GDM1 (cell line): Measurements from ENCODE around the gene TMEM201.

Experiments
- DNase-seq: peaks from one replicate; lab custom pipeline; 2025; lab: John Stamatoyannopoulos, UW

Gene TMEM201

DNA sequence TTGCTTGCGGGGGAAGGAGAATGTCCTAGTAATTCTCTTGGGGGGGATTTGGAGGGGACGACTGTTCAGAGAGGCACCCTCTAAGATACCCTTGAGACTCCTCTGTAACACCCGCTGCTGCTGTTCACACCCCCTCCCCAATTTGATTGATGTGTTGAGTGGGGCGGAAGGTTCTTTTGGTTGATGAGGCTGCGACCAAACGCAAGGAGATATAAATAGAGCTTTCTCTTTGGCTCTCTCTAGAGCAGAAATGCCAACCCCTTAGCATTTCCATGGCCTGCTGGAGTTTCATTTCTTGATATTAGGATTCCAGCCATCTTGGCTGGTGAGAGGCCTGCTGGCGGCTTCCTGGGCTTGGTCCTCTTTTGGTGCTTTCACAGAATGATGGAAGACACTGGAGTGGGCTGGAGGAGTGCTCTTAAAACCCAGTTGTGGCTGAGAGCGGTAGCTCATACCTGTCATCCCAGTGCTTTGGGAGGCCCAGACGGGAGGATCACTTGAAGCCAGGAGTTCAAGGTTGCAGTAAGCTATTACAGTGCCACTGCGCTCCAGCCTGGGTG is 64.9 kb downstream of the TMEM201 start:
- no peak for DNase-seq

DNA sequence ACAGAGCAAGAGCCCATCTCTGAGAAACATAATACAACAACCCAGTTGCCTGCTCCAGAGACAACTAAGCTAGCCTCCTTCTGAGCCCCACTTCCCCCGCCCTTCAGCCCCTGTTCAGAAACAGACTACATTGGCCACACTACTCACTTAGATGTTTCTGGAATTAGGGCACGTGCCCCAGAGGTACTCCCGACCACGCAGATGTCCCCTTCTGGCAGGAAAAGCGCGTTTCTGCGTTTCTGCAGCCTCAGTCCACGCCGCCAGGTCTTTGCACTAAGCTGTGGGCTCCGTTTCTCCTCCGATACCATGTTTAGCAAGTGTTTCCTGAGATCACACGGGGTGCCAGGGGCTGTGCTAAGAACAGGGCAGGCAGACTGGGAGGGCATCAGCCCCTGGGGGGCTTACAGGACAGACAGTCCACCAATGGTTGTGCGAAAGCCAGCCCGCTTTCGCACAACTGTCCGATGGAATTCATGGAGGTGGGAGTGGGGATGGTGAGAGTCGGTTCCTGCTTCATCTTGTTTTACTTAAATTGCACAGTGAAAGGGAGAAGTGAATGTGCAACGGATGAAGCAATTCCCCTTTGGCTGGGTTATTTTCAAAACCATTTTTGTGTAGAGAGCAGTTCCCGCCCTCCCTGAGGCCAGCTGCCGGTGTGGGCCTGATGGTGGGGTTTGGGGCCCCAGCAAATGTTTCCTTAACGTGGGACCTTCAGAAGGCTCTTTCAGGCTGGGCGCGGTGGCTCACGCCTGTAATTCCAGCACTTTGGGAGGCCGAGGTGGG is 65.5 kb downstream of the TMEM201 start:
- no peak for DNase-seq

DNA sequence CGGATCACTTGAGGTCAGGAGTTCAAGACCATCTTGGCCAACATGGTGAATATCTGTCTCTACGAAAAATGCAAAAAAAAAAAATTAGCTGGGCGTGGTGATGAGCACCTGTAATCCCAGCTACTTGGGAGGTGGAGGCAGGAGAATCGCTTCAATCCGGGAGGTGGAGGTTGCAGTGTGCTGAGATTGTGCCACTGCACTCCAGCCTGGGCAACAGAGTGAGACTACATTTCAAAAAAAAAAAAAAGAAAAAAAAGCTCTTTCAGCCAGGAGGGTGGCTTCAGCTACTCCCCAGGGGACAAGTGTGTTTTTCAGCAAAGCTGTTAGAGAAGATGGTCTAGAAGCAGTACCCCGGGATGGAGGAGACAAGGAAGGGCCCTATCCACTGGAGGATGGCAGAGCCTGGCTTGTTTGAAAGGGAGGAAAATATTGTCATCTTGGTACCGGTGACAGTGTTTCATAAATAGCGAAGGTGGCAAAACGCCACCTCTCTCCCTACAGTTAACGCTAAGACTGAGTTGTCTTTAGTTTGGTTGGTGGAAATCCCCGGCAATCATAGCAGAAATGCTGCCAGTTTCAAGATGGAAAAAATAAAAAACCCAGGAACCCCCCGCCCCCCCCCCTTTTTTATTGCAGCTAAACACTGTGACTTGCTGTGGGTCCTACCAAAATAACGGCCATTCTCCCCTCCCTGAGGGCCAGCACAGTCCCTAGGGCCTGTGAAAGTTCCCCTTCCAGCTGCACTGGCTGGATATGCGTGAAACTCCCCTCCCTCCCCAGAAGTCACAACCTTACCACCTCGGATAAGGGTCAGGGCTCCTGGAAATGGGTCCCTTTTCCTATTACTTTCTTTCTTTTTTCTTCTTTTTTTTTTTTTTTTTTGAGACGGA is 66.4 kb downstream of the TMEM201 start:
- DNase-seq = no peak

DNA sequence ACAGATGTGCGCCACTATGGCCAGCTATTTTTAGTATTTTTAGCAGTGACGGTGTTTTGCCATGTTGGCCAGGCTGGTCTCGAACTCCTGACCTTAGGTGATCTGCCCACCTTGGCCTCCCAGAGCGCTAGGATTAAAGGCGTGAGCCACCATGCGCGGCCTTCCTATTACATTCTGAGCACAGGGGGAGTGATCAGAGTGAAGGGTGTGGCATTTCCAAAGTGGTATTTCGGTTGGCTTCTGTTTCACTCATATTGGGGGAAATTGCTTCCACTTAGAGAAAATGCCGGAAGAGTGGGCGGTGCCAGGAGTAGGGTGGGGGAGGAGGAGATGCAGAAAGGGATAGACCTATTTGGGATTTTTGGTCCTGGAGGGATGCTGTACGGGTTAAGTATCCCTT is 67.1 kb downstream of the TMEM201 start:
- DNase-seq = no peak

GRCh38 chr1:9657521-9658032 is 68.9 kb downstream of the TMEM201 start:
- no peak for DNase-seq

DNA sequence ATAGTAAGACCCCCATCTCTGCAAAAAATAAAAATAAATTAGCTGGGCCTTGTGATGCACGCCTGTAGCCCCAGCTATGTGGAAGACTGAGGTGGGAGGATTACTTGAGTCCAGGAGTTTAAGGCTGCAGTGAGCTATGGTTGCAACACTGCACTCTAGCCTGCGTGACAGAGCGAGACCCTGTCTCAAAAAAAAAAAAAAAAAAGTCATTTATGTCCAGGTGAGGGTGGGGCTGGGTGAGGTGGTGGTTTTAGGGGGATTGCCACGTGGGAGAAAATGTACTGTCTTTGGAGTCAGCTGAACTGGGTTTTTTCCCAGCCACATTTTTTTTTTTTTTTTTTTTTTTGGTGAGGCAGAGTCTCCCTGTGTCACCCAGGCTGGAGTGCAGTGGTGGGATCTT is 69.5 kb downstream of the TMEM201 start:
- no peak for DNase-seq

DNA sequence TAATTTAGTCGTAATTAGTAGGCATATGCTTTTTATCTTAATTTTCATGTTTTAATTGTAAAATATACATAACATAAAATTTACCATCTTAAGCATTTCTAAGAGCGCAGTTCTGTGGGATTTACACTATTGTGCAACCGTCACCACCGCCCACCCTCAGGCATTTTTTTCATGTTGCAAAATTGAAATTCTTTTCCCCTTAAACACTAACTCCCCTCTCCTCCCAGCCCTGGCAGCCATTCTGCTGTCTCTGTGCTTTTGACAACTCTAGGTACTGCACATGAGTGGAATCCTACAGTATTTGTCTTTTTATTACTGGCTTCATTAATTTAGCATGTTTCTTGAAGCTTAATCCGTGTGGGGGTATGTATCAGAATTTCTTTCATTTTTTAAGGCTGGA is 70.6 kb downstream of the TMEM201 start:
- DNase-seq = no peak

- DNase-seq = no peak
Observed at GRCh38 chr1:9663257-9663656, 74.5 kb downstream of the TMEM201 start.
